A673 (cell line): Measurements from ENCODE around the gene SMCO2.

ENCODE experiments used
- CTCF ChIP-seq: fragments of 300-800, 200-600 bp; sonication (generic); conservative IDR thresholded peaks from 2 replicates; pipeline ENCODE4 v1.5.1; 2017; ENCODE audit warnings: low read depth, mild to moderate bottlenecking, antibody characterized with exemption, low read length, moderate library complexity, mixed read lengths
- EZH2 ChIP-seq: fragments of 200-600 bp; sonication (generic); IDR thresholded peaks from 2 replicates; pipeline ENCODE4 v1.6.1; 2017; ENCODE audit warnings: borderline replicate concordance, low read depth, mild to moderate bottlenecking, mixed read lengths, antibody characterized with exemption, low read length; ENCODE audit not compliant: poor library complexity, severe bottlenecking

- TF ChIP-seq CTCF = no peak
- no peak for TF ChIP-seq EZH2
These were observed 71.6 kb downstream of the SMCO2 start for GRCh38 chr12:27517961-27518665.
